GM19372 (cell line): Measurements from ENCODE around the gene EPAS1.

ENCODE experiments used
- ATAC-seq: cut with Tn5 transposase; IDR thresholded peaks from one replicate; pipeline ENCODE4 v1.9.1; 2021; ENCODE audit warnings: mild to moderate bottlenecking, low read depth, moderate library complexity; ENCODE audit not compliant: unreplicated experiment

EPAS1 gene

GRCh38 chr2:46379213-46380037, 82.2 kb downstream of the EPAS1 start:
- ATAC-seq, result no peak

GRCh38 chr2:46380038-46380940, 83.1 kb downstream of the EPAS1 start:
- ATAC-seq, result no peak

GRCh38 chr2:46381263-46381849, 84.1 kb downstream of the EPAS1 start:
- no peak for ATAC-seq

- ATAC-seq, result no peak
Observed at GRCh38 chr2:46381871-46382270, 84.7 kb downstream of the EPAS1 start.

GRCh38 chr2:46382331-46383112, 85.3 kb downstream of the EPAS1 start:
- no peak for ATAC-seq

- ATAC-seq, result no peak
Observed at GRCh38 chr2:46383113-46383395, 85.8 kb downstream of the EPAS1 start.

GRCh38 chr2:46383784-46384456, 86.7 kb downstream of the EPAS1 start:
- no peak for ATAC-seq

- no peak for ATAC-seq
Observed at GRCh38 chr2:46384457-46384815, 87.2 kb downstream of the EPAS1 start.

GRCh38 chr2:46385786-46386577, 88.8 kb downstream of the EPAS1 start:
- no peak for ATAC-seq

- ATAC-seq, result no peak
Observed at GRCh38 chr2:46386763-46387162, 89.6 kb downstream of the EPAS1 start.

- no peak for ATAC-seq
Observed at GRCh38 chr2:46387292-46387691, 90.1 kb downstream of the EPAS1 start.

- ATAC-seq, result no peak
Observed at GRCh38 chr2:46387886-46388515, 90.8 kb downstream of the EPAS1 start.

GRCh38 chr2:46388881-46389280, 91.7 kb downstream of the EPAS1 start:
- ATAC-seq, result no peak

GRCh38 chr2:46389417-46389916, 92.3 kb downstream of the EPAS1 start:
- ATAC-seq, result no peak

GRCh38 chr2:46390036-46390435, 92.8 kb downstream of the EPAS1 start:
- ATAC-seq, result no peak

- ATAC-seq, result no peak
Observed at GRCh38 chr2:46390901-46391395, 93.7 kb downstream of the EPAS1 start.

- no peak for ATAC-seq
Observed at GRCh38 chr2:46392561-46393346, 95.5 kb downstream of the EPAS1 start.

- no peak for ATAC-seq
Observed at GRCh38 chr2:46393347-46393820, 96.2 kb downstream of the EPAS1 start.
